Right cardiac atrium (tissue), 5 donors: ENCODE measurements around the gene RWDD2A. TPM values are rescaled to one million over a fixed set of nuclear protein-coding genes. Genes with fewer than 3 reads are reported as not detected.

ENCODE experiments used
- ATAC-seq, 2 donors: fragments of 200-7000 bp; cut with Tn5 transposase; one replicate each; pipeline versions ENCODE4 v1.8.0 to v1.9.1; 2020; ENCODE audit warnings: moderate library complexity in 2 of 2, mild to moderate bottlenecking in 1 of 2
- DNase-seq, 3 donors: peaks; one replicate each; pipeline ENCODE4 v3.0.0-alpha.2; 2020
- H3K27ac ChIP-seq: one replicate; pipeline ENCODE4 v1.5.1; 2013; ENCODE audit warnings: mild to moderate bottlenecking, low read length, control low read depth, moderate library complexity
- H3K27me3 ChIP-seq: one replicate; pipeline ENCODE4 v1.6.1; 2013; ENCODE audit not compliant: control insufficient read depth, insufficient read depth
- H3K4me1 ChIP-seq: one replicate; pipeline ENCODE4 v1.6.1; 2013; ENCODE audit warnings: low read length; ENCODE audit not compliant: control insufficient read depth, insufficient read depth
- H3K4me3 ChIP-seq: one replicate; pipeline ENCODE4 v1.5.1; 2013; ENCODE audit warnings: low read length, control low read depth
- H3K9me3 ChIP-seq: one replicate; pipeline ENCODE4 v1.6.1; 2013; ENCODE audit warnings: low read length; ENCODE audit not compliant: control insufficient read depth
- WGBS: extraction: QIAGEN DNeasy Blood & Tissue Kit; methylation state at CpG from one replicate; pipeline ENCODE4 v1.1.7; 2013; 5-methylcytosine and 5-hydroxymethylcytosine counted together
- intact Hi-C, 4 donors: fragments of 100-400 bp; cut with DNase I; formaldehyde crosslinking; loops; one replicate each; pipeline versions ENCODE4 v1.11.0 to v1.14.0; 2022 to 2023
- polyA plus RNA-seq: library from polyadenylated mRNA; stranded (reverse); fragments of 200-250 nt; gene quantifications from one replicate; pipeline ENCODE4 v1.2.3, GENCODE V29; 2013
- total RNA-seq, 4 donors: library from RNA; stranded (reverse); fragmentation: NEBNext Ultra II Directional; extraction: Animal tissue kit (Norgen Biotek cat#: 25700); gene quantifications; one replicate each; pipeline ENCODE4 v1.2.1, GENCODE V29; 2021
- donor health status: healthy with polysubstance abuse.
- donor health status: DM: no; HTN: yes; CAD: no.
- donor health status: DM: no; HTN: no; CAD: no.
- donor health status: DM: no; HTN: yes; CAD: no; lungs with severe emphysema.
- donor health status: DM: yes; HTN: yes; CAD: no.

The RWDD2A gene
- total and polyA plus RNA-seq, 5 donors = 3.6 to 6.3 (median 5.4) TPM

- no peaks in the 10 kb centered on the region for H3K27me3 ChIP-seq
- no peak for DNase-seq
- H3K9me3 ChIP-seq = no peaks in the 10 kb centered on the region
- H3K27ac ChIP-seq = no peak overlapping the region
- no peak for ATAC-seq
- intact Hi-C loops = loop anchor here in 1 of 4 donors (10.0 kb wide), 1 partner anchor 124 kb away; no protein-coding TSS in a partner anchor
- no peak overlapping the region for H3K4me3 ChIP-seq
- H3K4me1 ChIP-seq = no peaks in the 10 kb centered on the region
- 86% methylated on average over 4 of the region's 4 CpGs for WGBS
These were observed 5.5 kb downstream of the RWDD2A start for GRCh38 chr6:83198486-83199172.

DNA sequence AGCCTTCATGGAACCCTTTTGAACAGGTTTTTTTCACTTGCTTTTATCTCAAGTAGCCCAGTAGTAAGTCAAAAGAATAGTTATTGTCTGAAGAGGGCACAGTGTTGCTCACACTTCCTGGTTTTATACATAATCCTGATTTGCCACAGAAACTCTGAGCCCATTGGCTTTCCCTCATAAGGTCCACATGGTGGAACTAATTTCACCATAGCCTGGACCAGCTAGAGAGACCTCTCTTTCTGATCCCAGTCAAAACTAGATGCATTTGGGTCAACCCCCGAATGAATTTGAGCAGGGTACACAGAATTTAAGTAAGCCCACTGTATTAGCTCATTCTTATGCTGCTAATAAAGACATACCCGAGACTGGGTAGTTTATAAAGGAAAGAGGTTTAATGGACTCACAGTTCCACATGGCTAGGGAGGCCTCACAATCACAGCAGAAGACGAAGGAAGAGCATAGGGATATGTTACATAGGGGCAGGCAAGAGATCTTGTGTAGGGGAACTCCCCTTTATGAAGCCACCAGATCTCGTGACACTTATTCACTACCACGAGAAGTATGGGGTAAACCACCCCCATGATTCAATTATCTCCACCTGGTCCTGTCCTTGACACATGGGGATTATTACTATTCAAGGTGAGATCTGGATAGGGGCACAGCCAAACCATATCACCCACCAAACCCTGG lies 6.2 kb downstream of the RWDD2A start:
- no peaks in the 10 kb centered on the region for H3K9me3 ChIP-seq
- no peak overlapping the region for H3K4me3 ChIP-seq
- no peak for DNase-seq
- H3K27ac ChIP-seq = no peak overlapping the region
- no peak for ATAC-seq
- no peaks in the 10 kb centered on the region for H3K27me3 ChIP-seq
- no peaks in the 10 kb centered on the region for H3K4me1 ChIP-seq
- intact Hi-C loops = loop anchor here in 1 of 4 donors (10.0 kb wide), 1 partner anchor 125 kb away; no protein-coding TSS in a partner anchor
- 91% methylated on average over 5 of the region's 5 CpGs for WGBS

- Histone ChIP-seq H3K27me3 (no peaks in the 10 kb centered on the region), H3K4me3 (no peak overlapping the region), H3K4me1 (no peaks in the 10 kb centered on the region), H3K9me3 (no peaks in the 10 kb centered on the region), H3K27ac (no peak overlapping the region)
- ATAC-seq (peak in 1 of 2 donors; percentile 26), DNase-seq (no peak)
- intact Hi-C loops = loop anchor here in 2 of 4 donors (10.0 kb wide), 2 partner anchors 115 to 125 kb away; no protein-coding TSS in a partner anchor
- WGBS = 64% methylated on average over 2 of the region's 2 CpGs
These were observed 6.7 kb downstream of the RWDD2A start for GRCh38 chr6:83199863-83200225.

- intact Hi-C loops = loop anchor here in 1 of 4 donors (10.0 kb wide), 1 partner anchor 117 kb away; no protein-coding TSS in a partner anchor
- WGBS = 87% methylated on average over 4 of the region's 4 CpGs
- no peak overlapping the region for H3K4me3 ChIP-seq
- no peaks in the 10 kb centered on the region for H3K27me3 ChIP-seq
- H3K9me3 ChIP-seq = no peaks in the 10 kb centered on the region
- ATAC-seq (no peak), DNase-seq (no peak)
- H3K27ac ChIP-seq = no peak overlapping the region
- no peaks in the 10 kb centered on the region for H3K4me1 ChIP-seq
These were observed 8.9 kb downstream of the RWDD2A start for GRCh38 chr6:83202031-83202430.

- 23% methylated on average over 7 of the region's 7 CpGs for WGBS
- Histone ChIP-seq H3K9me3 (no peaks in the 10 kb centered on the region), H3K4me1 (no peaks in the 10 kb centered on the region), H3K27ac (no peak overlapping the region), H3K4me3 (no peak overlapping the region), H3K27me3 (no peaks in the 10 kb centered on the region)
- ATAC-seq = peak; percentile 95 to 96
- DNase-seq = peak; percentile 48 to 83 (median 63)
- intact Hi-C loops = loop anchor here in 1 of 4 donors (5.0 kb wide), 1 partner anchor 148 kb away; the partner anchor contains the start of genes DOP1A and UBE3D
These were observed 22.2 kb downstream of the RWDD2A start for GRCh38 chr6:83215131-83216047.

DNA sequence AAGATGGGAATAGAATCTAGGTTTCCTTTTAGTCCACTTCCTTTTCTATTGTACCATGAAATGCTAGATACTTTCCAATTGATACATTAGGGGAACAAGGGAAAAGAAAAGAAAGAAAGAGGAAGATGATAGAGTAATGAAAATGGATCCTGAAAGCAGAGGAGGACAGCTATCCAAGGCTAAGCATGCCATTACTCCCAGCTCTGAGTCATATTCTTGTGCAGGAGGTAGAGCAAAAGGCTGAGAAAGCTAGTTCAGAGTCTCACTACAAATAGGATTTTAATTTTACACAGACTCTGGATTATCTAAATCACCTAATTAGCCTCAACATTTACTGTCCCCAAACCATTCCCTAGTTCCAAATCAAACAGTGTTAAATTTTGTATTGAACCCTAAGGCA lies 23.6 kb downstream of the RWDD2A start:
- no peak for DNase-seq
- Histone ChIP-seq H3K27me3 (no peaks in the 10 kb centered on the region), H3K4me3 (no peak overlapping the region), H3K9me3 (no peaks in the 10 kb centered on the region), H3K27ac (no peak overlapping the region), H3K4me1 (no peaks in the 10 kb centered on the region)
- intact Hi-C loops = loop anchor here in 1 of 4 donors (5.0 kb wide), 1 partner anchor 150 kb away; the partner anchor contains the start of genes DOP1A and UBE3D
- no peak for ATAC-seq

DNA sequence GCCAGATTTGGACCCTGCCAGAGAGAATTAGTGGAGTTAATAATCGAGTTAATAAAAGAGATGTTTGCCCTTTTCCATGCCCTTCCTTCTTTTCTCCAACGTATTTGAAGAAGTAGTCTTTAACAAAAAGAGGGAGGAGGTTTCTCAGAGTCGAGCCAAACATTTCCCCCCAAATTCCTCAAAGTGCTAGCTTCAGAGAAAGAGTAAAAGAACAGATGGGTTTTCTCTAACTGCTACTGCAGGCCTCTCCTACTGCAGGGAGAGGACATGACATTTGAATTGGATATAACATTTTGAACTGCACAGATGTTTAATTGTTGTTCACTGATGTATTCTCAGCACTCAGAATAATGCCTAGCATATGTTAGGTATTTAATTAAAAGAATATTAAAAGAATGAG lies 25.5 kb downstream of the RWDD2A start:
- ATAC-seq = no peak
- DNase-seq = no peak
- 50% methylated on average over 3 of the region's 3 CpGs for WGBS
- Histone ChIP-seq H3K4me3 (no peak overlapping the region), H3K27ac (no peak overlapping the region), H3K9me3 (no peaks in the 10 kb centered on the region), H3K4me1 (no peaks in the 10 kb centered on the region), H3K27me3 (no peaks in the 10 kb centered on the region)
- intact Hi-C loops = loop anchor here in 1 of 4 donors (5.0 kb wide), 1 partner anchor 151 kb away; the partner anchor contains the start of genes DOP1A and UBE3D

DNA sequence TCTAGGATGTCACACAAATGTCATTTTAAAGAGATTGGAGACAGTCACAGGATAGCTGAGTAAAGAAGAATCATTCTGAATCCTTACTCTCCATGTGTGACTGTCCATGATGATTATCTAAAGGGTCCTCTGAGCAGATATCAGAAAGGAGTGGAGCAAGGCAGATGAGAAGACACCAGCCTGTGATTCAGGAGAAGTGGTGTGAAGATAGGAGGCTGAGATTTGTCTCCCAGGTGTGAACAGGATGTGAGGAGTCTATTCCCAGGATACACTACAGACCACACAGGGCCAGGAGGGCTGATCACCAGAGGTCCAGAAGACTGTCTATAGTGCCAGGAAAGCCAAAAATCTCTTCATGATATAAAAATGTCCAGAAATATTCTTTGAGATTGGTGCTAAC lies 27.0 kb downstream of the RWDD2A start:
- DNase-seq (no peak), ATAC-seq (no peak)
- Histone ChIP-seq H3K27me3 (no peaks in the 10 kb centered on the region), H3K4me3 (no peak overlapping the region), H3K9me3 (no peaks in the 10 kb centered on the region), H3K27ac (no peak overlapping the region), H3K4me1 (no peaks in the 10 kb centered on the region)
- intact Hi-C loops = loop anchor here in 3 of 4 donors (5.0 kb wide), 2 partner anchors 292 to 297 kb away; partner anchors contain the start of gene PRSS35 (in 2 of the 3)

- ATAC-seq (no peak), DNase-seq (no peak)
- H3K27me3 ChIP-seq = no peaks in the 10 kb centered on the region
- no peak overlapping the region for H3K4me3 ChIP-seq
- no peak overlapping the region for H3K27ac ChIP-seq
- no peaks in the 10 kb centered on the region for H3K4me1 ChIP-seq
- no peaks in the 10 kb centered on the region for H3K9me3 ChIP-seq
- WGBS = 75% methylated on average over 1 of the region's 1 CpG
- intact Hi-C loops = loop anchor here in 3 of 4 donors (5.0 kb wide), 2 partner anchors 291 to 296 kb away; partner anchors contain the start of gene PRSS35 (in 2 of the 3)
These were observed 28.1 kb downstream of the RWDD2A start for GRCh38 chr6:83221276-83221675.

DNA sequence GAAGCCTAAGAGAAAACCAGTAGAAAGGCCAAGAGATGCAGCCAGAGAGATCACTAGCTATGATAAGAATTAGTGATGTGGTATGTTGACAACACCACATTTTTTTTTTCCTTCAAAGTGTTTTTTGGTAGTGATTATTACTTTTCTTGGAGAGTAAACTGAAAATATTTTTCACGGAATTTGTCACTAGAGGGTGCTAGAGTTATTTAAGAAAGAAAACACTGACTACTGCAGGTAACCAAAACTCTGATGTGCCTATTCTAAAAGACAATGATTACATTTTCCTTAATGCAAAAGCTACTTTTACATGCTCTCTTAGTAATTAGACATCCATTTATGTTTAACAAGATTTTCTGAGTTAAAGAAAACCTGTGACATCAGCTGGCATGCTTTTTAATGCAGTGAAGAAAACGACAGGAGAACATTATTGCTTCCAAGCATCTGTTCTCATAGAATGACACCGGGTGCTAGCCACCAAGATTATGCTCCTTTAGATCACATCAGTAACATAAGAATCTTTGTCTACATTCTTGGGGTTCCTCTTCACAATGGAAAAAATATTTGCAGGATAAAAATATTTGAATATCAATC lies 28.8 kb downstream of the RWDD2A start:
- DNase-seq (no peak), ATAC-seq (no peak)
- intact Hi-C loops = loop anchor here (2.0 to 5.0 kb wide), 3 partner anchors 290 to 295 kb away; partner anchors contain the start of gene PRSS35 (in 2 of the 4)
- Histone ChIP-seq H3K27ac (no peak overlapping the region), H3K9me3 (no peaks in the 10 kb centered on the region), H3K4me3 (no peak overlapping the region), H3K4me1 (no peaks in the 10 kb centered on the region), H3K27me3 (no peaks in the 10 kb centered on the region)
- WGBS = 49% methylated on average over 3 of the region's 3 CpGs
